Fibroblast of the aortic adventitia (primary cell): ENCODE measurements around the gene MMD. TPM values are rescaled to one million over a fixed set of nuclear protein-coding genes. Genes with fewer than 3 reads are reported as not detected.

ENCODE experiments used
- DNase-seq: peaks from one replicate; pipeline ENCODE4 v3.0.0-alpha.2; 2010; ENCODE audit warnings: low read depth
- H3K4me3 ChIP-seq: 2 replicates; pipeline ENCODE4 v1.5.1; 2011; ENCODE audit warnings: low read depth, mild to moderate bottlenecking, control low read depth, low read length, moderate library complexity
- total RNA-seq: library from RNA; depleted of rRNA; stranded (reverse); fragments of >200 nt; gene quantifications from 2 replicates; pipeline ENCODE4 v1.2.3, GENCODE V29; 2012; ENCODE audit warnings: low replicate concordance
- TF ChIP-seq, protein P1 (sequence below): IDR thresholded peaks from 2 replicates; pipeline ENCODE4 v1.5.1; 2011; ENCODE audit warnings: mild to moderate bottlenecking, low read length, control low read depth, inconsistent platforms; ENCODE audit not compliant: insufficient read depth

The MMD gene
- total RNA-seq, 1 donor, result 19.5 TPM

DNA sequence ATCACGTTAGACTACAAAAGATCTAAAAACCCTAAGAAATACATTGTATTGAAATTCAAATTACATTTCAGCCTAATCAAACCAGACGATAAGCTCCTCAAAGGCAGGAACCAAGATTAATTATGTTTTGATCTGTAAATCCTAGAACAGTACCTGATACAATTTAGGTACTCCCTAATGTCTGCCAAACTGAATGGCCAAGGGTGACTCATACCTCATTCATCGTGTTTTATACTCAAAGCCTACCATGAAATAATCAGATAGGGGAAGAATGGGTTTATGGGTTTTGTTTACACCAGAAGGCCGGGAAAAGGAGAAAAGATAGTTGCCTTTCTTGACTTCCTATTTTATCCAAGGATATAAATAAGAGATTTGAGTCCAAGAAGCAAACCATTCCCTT, 19.3 kb downstream of the MMD start:
- peak; percentile 11 for DNase-seq
- TF ChIP-seq, protein P1, sequence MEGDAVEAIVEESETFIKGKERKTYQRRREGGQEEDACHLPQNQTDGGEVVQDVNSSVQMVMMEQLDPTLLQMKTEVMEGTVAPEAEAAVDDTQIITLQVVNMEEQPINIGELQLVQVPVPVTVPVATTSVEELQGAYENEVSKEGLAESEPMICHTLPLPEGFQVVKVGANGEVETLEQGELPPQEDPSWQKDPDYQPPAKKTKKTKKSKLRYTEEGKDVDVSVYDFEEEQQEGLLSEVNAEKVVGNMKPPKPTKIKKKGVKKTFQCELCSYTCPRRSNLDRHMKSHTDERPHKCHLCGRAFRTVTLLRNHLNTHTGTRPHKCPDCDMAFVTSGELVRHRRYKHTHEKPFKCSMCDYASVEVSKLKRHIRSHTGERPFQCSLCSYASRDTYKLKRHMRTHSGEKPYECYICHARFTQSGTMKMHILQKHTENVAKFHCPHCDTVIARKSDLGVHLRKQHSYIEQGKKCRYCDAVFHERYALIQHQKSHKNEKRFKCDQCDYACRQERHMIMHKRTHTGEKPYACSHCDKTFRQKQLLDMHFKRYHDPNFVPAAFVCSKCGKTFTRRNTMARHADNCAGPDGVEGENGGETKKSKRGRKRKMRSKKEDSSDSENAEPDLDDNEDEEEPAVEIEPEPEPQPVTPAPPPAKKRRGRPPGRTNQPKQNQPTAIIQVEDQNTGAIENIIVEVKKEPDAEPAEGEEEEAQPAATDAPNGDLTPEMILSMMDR, result no peak
- no peak overlapping the region for H3K4me3 ChIP-seq

DNA sequence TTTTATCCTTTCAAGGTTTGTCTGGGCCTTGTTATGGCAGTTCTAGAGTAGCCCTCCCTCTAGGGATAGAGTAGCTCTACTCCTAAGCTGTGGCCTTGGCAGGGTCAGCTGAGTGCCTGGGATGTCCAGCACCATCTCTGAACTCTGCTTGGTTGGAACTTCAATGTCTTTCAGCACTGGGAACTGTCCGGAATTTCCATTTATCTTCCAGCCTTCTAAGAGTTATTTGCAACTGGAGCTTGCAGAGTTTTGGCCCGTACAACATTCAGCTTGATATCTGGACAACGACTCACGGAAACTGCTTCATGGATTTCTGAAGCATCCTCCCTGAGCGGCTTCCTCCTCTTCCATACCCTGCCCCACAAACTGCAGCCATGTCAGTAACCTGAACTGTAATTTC, 22.9 kb downstream of the MMD start:
- TF ChIP-seq, protein P1, result no peak
- DNase-seq, result peak; percentile 28
- H3K4me3 ChIP-seq, result no peak overlapping the region

DNA sequence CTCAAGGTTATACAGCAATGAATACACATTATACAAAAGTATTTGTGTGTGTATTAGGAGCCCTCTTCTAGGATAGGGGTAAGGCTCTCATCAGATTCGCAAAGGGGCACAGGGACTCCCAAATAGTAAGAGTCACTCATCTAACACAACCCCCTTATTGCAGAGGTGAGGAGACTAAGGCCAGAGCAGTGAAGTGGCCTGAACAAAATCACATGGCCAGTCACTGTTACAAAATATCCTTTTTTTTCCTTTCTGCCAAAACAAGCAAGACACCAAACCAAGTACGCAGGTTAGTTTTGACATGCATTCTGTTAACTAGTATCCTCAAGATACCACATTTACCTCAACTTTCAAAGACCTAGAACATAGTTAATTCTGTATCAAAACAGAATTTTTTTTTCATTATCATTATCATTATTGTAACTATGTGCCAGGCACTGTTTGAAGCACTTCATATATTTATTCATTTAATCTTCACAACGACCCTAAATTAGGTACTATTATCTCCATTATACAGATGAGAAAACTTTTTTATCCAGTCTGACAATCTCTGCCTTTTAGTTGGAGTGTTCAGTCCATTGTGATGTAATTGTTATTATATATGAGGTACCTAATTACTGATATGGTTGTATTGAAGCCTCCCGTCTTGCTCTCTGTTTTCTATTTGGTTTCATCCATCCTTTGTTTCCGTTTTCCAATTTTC, 25.7 kb downstream of the MMD start:
- no peak overlapping the region for H3K4me3 ChIP-seq
- TF ChIP-seq, protein P1, result no peak
- DNase-seq, result no peak

DNA sequence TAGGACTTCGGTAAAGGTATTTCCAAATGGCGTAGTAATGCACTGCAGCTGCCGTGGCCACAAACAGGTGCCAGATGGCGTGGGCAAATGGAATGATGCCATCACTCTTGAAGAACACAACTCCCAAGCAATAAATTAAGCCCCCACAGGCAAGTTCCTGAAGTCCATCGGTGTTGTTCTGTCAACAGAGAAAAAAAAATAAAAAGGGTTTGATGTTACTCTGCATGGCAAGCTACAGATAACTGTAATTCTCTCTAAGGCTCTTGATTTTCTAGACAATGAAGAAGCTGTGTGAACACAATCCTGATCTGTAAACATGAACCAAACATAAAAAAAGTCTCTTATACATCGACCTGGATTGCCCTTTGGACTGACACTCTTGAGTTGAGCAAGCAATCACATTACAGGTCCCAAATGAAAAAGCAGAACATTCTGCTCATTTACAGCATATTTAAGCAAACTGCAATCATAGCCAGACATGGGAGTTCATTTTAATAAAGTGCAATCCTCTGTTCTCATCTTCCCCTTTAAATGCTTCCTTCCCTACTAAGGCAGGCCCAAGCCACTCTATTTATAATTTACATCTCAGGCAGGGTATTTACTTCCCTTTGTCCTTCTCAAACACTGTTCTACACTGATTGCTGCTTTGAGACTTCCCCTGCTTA, 27.1 kb downstream of the MMD start:
- TF ChIP-seq, protein P1, result no peak
- H3K4me3 ChIP-seq, result no peak overlapping the region
- DNase-seq, result no peak

DNA sequence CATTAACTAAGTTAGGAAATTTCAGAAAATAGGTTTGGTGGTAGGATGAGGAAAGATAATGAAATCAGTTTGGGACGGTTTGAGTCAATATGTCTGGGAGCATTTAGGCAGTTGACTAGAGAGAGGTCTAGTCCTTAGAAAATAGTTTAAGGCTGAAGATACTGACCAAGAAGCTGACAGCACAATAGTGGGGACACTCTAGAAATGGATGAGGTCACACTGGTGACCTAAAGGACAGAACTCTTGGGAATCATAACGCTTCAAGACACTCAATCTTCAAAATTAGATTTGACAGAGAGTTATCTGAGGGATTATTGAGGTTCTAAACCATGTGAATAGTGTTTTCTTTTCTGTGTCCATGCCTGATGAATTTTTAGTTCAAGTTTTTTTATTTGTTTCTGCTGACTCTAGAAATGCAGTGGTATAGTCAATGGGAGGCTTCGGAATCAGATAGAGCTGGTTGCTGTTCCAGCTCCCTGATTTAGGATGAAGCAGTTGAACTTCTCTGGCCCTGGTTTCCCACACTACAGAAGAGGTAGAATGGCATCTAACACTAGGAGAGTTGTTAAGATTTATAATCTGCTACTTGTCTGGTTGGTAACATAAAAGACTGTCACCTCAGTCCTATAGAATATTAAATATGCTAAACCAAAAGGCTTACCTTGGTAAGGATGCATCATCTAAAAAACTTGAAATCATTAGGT, 29.7 kb downstream of the MMD start:
- no peak for DNase-seq
- H3K4me3 ChIP-seq, result no peak overlapping the region

DNA sequence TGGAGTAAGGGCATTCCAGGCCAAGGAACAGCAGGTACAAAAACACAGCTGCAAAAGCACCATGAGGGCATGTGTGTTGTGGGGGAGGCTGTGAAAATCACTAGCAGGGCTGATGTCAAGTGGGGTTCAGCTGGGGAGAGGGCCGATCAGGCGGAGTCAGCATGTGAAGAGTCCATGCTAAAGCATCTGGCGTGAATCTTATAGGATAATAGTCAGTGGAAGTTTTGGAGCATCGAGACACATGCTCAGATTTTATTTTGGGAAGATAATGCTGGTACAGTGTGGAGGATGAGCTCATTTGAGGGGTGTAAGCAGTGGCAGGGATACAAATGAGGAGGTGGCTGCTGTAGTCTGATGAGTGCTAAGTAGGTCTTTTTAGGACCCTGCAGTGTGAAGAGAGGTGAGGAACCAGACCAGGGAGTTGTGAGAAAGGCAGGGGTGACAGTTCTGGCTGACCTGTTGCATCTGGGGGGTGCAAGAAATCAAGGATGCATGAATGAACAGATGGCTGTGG, 30.3 kb downstream of the MMD start:
- DNase-seq, result no peak
- no peak overlapping the region for H3K4me3 ChIP-seq
- TF ChIP-seq, protein P1, result no peak

More for the DNA sequence above, 29.7 kb downstream of the MMD start:
- TF ChIP-seq, protein P1, result no peak
